COLO668 (cell line): ENCODE results near the gene KIF23.

Experiments used
- DNase-seq: peaks from one replicate; lab custom pipeline; 2025; ENCODE audit not compliant: unreplicated experiment; lab: John Stamatoyannopoulos, UW

Gene KIF23

DNA sequence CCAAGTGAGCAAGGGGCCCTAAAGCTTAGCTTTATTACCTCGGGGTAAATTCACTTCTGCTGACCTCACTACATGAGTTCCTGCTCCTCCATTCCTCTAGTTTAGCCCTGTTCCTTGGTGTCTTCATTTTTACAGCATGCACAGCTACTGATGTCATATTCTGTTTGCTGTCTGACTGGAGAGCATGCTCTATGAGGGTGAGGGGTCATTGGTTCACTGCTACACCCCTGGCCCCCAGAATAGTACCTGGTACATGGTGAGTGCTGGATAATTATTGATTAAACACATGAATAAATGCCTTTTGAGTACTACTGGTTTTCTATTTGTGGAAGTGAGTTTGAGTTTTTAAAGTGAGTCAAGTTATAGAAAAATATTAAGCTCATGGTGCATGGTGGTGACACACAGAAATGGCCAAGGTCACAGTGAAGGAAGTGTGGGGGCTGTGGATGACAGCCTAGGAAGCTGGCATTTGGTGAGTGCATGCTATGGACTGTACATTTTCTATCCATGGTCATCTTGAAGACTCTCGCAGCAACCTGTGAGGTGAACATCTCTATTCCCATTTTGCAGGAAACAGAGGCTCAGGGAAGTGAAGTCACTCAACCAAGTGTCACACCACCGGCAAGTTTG lies 72.4 kb downstream of the KIF23 start:
- DNase-seq = no peak

DNA sequence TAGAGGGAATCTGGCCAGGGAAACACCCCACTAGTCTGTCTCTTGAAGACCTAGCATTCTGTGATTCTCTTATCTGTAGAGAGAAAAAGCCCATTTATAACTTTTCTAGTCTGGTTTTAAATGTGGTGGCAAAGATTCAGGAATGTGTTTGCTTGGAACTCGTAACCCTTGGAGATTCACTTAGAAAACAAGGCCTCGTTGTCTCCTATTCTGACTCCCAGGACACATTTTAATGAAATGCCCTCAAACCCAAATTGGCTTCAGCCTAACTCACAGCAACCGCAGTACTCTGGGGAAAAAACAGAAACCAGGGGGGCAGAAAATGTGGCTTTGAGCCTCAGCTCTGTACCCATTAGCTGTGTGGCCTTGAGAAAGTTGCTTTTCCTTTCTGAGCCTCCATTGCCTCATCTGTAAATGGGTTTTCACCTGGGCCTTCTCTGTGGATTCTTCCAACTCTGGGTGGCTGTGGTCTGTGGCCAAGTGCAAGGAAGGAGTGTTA lies 75.0 kb downstream of the KIF23 start:
- DNase-seq = no peak

GRCh38 chr15:69490356-69491037 lies 76.3 kb downstream of the KIF23 start:
- DNase-seq = no peak

- DNase-seq = no peak
Observed at GRCh38 chr15:69491038-69491505, 76.9 kb downstream of the KIF23 start.

GRCh38 chr15:69493406-69493805 lies 79.3 kb downstream of the KIF23 start:
- DNase-seq = no peak

DNA sequence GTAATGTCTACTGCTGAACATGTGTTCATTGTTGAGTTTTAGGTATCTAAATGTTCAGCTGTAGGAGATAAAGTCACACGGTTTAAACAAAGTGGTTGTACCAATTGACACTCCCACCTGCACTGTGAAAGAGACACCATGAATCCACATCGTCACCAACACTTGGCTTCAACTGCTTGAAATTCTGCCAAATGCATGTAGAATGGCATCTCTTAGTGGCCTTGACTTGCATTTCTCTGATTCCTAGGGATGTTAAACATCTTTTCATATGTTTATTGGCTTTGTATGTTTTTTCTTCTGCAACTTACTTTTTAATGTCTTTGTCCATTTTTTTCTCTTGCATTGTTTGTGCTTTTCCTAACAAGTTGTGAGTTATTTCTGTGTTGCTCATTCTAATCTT lies 81.9 kb downstream of the KIF23 start:
- DNase-seq = no peak

GRCh38 chr15:69497076-69497475 lies 82.9 kb downstream of the KIF23 start:
- no peak for DNase-seq

GRCh38 chr15:69497667-69498066 lies 83.5 kb downstream of the KIF23 start:
- DNase-seq = no peak
